Measurements from ENCODE around the gene SYT1.

- no peak for TF ChIP-seq GATA3 (IDR thresholded peaks at IDR 0.05; ENCODE audit: low read depth, low read length)
- no peak for TF ChIP-seq GATA2 (IDR thresholded peaks at IDR 0.05; ENCODE audit: low read depth, low read length)
Measured at GRCh38 chr12:79206871-79207270, 342.3 kb downstream of the SYT1 start.
